Measurements from ENCODE around the gene MTRF1. TPM values are rescaled to one million over a fixed set of nuclear protein-coding genes. Genes with fewer than 3 reads are reported as not detected.

MTRF1 gene, protein sequence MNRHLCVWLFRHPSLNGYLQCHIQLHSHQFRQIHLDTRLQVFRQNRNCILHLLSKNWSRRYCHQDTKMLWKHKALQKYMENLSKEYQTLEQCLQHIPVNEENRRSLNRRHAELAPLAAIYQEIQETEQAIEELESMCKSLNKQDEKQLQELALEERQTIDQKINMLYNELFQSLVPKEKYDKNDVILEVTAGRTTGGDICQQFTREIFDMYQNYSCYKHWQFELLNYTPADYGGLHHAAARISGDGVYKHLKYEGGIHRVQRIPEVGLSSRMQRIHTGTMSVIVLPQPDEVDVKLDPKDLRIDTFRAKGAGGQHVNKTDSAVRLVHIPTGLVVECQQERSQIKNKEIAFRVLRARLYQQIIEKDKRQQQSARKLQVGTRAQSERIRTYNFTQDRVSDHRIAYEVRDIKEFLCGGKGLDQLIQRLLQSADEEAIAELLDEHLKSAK
- 10 to 100 TPM; 11.4 to 14.9 TPM for total RNA-seq
- long read RNA-seq, partial matches to known transcripts: 0 of 11 reads
- long read RNA-seq, other reads (novel, unspliced or antisense): 9 of 11 reads

DNA sequence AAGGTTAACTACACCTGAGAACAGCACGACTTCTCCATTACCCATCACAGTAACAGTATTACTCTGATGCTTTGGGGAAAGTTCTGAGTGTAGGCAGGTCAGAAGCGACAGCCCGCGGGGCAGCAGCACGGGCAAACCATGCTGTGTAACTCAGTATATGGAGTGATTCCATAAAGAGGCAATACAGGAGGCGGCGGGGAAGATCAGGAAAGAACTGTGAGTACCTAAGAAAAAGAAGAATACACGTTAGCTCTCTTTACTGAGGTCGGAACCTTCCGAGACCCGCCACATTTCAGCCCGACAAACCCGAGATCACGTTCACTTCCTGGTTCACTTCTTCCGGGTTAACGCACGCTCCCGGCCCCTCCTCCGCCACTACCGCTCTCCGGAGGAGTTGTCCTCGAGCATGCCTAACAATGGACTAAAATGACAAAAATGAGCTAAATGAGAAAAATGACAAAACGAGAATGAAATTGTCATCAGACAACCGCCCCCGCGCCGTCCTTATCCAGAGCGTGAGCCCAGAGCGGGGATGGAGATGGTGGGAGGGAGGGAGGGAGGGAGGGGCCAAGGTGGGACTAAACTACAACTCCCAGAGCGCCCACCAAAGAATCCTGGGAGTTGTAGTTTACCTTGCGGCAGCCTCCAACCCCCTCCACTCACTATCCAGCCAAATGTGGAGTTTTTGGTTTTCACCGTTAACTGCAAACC lies at the start of gene MTRF1:
Gene MTRF1 (minus strand): TSS at position 316 of the 711 bp plus-strand sequence. CDS start 2,669 bp downstream, outside the sequence.
- peak; percentile 76 to 83 for DNase-seq
- peak; percentile 97 for ATAC-seq
- intact Hi-C loops (cut with DNase I, micrococcal nuclease): no loop called here

DNA sequence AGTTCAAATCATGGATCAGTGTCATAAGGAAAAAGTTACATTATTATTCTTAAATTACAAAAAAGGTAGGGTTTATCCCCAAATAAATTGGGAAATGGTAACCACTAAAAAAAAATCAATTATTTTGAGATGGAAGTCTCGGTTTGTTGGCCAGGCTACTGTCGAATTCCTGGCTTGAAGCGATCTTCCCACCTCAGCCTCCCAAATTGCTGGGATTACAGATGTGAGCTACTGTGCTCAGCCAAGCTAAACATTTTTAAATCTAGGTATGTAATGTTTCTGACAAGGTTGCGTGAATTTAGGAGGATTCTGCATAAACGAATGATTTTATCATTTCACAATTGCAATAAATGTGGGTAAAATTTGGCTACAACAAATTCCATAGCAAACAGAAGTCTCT lies 49.7 kb upstream of the MTRF1 start:
- DNase-seq: no peak
- no peak for ATAC-seq
- intact Hi-C loops (cut with DNase I, micrococcal nuclease): no loop called here

DNA sequence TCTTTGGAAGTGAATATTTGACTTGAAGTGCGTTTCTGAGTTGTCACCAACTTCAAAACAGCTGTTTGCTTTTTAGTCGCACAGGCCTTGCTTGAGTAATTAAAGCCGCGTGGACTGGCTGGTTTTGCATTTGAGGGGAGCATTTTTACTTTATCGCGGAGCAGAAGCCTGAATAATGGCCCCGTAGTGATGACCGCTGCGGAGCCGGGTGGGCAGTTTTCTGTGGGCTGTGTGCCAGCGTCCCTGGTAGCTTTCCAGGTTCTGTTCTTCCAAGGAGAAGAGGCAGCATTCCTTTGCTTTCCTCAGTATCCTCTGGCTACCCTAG lies 48.8 kb upstream of the MTRF1 start:
- intact Hi-C loops (cut with DNase I, micrococcal nuclease): no loop called here
- ATAC-seq: peak; percentile 23
- DNase-seq: peak in 1 of 2 donors; percentile 45

DNA sequence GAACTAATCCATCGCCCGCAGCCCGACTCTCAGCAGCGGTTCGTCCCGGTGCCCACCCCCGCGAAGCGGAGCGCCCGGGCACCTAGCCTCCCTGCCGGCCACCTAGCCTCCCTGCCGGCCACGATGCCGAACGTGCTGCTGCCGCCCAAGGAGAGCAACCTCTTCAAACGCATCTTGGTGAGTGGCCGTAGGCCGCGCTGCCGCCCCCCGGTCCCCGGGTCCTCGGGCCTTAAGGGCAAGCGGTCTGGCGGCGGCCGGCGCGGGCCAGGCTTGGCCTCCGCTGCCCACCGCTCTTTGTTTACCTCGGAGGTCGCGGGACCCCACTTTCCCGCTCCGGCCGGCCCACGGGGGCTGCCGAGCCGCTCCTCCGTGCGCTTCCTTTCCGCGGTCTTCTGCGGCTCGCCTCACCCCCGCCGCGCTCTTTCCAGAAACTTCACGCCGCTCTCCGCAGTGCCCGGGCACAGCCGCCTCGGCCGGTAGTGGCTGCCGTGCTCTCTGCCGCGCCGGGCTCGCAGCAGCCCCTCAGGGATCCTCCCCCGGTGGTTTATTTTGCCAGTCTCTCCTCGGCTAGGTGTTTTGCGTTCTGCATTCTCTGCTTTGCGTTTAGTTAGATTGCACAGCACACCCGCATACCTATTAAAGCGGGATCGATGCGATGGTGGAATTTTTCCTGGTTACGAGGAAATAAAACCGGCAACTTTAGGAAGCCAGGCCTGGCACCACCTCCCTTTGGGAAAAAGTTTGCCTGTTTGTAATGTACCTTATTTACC lies 48.2 kb upstream of the MTRF1 start:
- peak in 1 of 2 donors; percentile 60 for DNase-seq
- intact Hi-C loops (cut with DNase I, micrococcal nuclease): no loop called here
- ATAC-seq: peak; percentile 75

DNA sequence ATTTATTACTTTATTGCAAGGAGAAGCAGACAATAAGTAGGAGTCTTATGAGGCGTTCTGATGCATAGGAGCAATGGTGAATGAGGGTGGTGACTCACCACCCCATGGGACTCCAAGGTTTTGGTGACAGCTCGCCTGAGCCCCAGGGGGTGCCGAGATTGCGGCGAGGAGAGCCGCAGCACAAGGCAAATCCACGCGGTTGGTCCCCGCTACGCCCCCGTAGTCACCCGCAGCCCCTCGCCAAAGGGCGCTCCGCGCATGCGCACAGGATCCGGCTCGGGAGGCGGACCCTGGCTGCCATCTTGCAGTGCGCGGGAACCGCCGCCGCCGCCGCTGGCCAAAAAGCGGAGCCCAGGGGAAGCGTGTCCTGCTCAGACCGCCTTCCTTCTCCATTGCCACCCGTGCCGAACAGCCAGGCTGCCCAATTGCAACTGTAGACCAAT lies 47.6 kb upstream of the MTRF1 start, which contains the start of gene NAA16:
Gene NAA16 (plus strand): TSS at position 305 of the 443 bp plus-strand sequence. CDS start 262 bp downstream, outside the sequence.
- intact Hi-C loops (cut with DNase I, micrococcal nuclease): no loop called here
- DNase-seq (peak; percentile 86 to 91), ATAC-seq (peak; percentile 90)

DNA sequence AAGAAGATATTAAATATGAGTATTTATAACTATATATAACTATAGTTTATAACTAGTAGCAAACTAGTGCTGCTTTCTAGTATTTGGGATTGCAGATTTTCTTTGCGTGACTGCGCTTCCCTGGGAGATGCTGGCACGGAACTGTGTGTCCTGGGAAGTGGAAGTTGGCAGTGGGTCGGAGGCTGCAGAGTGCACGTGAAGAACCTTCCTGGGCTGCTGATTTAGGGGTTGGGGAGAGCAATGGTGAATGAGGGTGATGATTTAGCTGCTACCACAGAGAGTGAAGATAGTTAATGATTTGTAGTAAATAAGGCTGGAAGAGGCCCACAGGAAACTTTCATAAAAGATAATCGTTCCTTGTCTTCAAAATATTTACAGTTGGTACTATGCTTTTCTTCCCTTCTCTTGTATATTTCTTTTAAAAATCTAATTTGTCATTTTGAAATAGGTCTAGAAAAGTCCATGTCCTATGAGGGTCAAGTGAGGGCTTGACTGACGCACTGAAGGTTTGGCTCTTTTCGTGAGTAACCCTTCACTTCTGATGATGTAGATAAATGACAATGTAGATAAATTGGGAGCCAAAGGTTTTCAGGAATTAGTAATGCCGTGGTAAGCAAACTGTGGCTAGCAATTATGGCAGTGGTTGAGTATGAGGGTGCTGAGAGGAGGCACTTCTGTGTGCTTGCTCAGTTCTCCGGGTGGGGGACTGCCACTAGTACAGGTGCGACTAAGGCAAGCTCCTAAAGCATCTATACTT lies 44.7 kb upstream of the MTRF1 start:
- intact Hi-C loops (cut with DNase I, micrococcal nuclease): no loop called here
- DNase-seq: no peak
- ATAC-seq: no peak

DNA sequence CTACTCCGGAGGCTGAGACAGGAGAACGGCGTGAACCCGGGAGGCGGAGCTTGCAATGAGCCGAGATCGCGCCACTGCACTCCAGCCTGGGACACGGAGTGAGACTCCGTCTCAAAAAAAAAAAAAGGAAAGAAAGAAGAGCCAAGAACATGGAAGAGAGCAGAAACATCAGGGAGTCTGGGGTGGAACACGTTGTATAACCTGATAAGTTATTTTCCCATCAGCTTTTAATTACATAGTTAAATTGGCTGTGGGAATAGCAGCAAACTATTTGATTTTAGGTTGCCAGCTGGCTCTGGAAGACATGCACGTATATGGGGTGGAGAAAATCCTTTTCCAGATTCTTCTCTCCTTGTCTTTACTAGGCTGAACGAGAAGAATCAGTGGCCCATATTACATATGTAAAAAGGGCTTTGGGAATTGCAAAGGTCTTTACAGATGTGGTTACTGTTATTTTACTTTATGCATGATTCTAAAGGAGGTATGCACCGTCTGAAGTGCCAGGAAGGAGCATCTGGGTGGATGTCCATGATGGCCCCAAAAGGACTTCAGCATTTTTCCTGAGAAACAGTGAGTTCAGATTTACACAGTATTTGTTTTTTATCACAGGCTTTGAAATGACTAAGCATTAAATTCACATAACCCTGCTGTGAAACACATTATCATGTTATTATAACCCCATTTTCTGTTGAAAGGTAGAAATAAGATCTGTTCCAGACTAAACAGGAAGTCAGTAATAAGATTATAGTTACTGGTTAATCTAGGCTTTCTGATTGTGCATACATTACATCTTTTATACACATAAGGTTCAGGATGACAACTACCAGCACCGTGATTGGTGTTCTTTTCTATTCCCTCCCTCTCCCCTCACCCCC lies 43.1 kb upstream of the MTRF1 start:
- ATAC-seq (no peak), DNase-seq (no peak)
- intact Hi-C loops (cut with DNase I, micrococcal nuclease): no loop called here

DNA sequence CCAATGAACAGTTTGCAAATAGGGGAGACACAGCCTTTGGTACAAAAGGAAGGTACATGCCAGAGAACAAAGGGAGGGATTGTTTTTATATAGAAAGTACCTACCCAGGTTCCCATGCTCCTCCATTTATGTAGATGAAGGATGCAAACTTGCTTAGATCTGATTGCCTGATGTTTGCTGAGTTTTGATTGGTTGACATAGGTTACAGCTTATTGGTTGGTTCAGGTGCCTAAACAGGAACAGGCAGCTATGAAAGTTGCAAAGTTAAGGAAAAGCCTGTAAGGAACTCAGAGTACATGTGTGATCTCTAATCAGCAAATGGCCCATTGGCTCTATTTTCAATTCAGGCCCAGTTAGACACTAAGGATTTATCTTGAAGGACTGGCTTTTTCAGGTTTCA lies 41.2 kb upstream of the MTRF1 start:
- intact Hi-C loops (cut with DNase I, micrococcal nuclease): no loop called here
- ATAC-seq: no peak
- DNase-seq: no peak

DNA sequence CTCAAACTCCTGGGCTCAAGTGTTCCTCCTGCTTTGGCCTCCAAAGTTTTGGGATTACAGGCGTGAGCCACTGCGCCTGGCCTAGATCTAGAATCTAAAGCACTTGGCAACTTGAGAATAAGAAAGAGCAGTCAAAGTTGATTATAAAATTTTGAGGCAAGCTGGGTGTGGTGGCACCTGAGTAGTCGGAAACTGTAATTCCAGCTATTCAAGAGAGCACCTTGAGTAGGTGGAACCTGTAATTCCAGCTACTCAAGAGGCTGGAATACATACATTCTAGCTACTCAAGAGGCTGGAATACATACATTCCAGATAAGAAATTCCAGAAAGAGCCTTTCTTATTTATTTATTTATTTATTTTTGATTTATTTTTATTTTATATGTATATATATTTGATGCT lies 39.4 kb upstream of the MTRF1 start:
- ATAC-seq (no peak), DNase-seq (no peak)
- intact Hi-C loops (cut with DNase I, micrococcal nuclease): no loop called here

DNA sequence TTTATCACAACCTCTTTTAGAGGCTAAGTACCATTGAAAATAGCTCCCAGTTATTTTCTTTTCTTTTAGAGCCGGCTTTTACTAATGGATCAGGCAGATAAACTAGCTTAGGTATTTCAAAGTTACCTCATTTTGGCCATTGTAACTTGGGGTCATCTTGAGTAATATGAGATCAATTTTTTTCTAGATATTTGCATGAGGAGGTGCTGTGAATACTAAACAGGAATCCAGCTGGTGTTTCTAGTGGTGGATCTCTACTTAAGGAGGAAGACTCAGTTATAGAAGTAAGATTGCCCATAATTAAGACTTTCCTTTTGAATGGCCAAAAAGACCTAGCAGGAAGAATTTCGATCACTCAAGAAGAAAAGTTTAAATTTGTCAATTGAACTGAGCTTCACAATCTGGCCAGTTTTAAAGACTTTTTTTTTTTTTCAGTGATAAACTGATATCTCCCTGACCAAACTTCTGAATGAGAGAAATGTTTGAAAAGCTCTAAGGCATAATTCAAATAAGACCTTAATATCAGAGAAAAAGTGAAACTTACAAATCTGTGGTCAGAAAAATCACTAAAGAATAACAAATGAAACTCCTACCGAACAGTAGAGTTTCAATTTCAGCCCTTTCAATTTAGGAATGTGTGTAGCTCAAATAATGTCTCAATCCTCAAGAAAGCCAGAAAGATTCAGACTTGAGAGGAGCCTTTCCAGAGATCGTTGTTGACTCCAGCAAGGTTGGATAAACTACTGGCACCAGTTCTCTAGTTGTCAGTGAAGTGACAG lies 36.1 kb upstream of the MTRF1 start:
- intact Hi-C loops (cut with DNase I, micrococcal nuclease): no loop called here
- DNase-seq (no peak), ATAC-seq (no peak)

DNA sequence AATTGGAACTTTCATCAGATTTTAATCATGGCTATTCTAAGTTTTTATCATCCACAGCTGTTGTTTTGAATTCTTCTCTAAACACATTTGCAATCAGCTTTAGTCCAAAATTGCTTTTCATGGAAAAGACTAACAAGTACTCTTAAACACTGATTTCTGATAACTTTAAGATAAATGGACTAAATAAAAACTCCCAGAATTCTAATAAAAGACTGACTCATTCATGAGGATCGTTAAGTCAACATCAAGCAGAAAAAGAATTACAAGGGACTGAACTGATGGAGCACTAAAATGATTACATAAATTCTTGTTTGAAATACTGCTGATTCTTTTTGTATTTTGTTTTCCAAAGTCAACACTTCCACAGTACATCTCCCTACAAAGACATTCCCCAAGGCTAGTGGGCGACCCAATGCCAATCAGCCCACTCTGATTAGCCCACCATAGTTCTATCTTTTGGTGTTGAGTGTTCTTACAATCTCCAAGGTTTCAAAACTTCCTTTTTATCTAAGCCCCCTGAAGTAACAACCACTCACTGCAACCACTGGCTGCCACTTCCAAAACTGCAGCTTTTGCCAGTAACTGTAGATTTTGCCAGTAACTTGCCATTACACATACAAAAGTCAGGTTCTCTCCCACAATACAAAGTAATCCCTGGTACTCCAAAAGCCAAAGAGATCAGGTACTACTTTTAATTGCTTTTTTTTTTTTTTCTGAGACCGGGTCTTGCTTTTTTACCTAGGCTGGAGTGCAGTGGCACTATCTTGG lies 33.7 kb upstream of the MTRF1 start:
- ATAC-seq: no peak
- DNase-seq: no peak
- intact Hi-C loops (cut with DNase I, micrococcal nuclease): no loop called here

DNA sequence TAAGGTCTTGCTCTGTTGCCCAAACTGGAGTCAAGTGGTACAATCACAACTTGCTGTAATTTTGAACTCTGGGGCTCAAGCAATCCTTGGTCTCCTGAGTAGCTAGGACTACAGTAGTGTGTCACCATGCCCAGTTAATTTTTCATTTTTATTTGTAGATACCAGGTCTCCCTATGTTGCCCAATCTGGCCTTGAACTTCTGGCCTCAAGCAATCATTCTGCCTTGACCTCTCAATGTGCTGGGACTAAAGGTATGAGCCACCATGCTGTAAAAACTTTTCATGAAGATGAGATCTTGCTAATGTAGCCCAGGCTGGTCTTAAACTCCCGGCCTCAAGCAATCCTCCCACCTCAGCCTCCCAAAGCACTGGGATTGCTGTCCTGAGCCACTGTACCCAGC lies 32.6 kb upstream of the MTRF1 start:
- no peak for ATAC-seq
- intact Hi-C loops (cut with DNase I, micrococcal nuclease): no loop called here
- no peak for DNase-seq

DNA sequence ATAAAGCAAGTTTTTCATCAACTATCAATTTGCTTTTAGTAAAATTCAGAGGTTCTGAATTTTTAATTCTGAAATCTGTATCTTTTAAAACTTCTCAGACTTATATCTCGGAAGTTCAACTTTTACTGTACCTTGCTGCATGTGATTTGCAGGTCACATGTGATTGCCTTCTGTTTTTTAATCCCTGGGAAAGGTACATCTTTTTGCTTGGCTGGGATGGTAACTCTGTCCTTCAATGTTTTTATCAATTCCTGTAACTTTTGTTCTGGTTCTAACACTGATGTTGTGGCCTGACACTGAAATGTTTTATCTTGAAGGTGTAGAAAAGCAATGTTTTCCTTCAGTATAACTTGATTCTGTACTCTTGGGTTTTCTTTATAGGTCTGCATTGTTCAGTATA lies 31.5 kb upstream of the MTRF1 start:
- ATAC-seq: no peak
- DNase-seq: no peak
- intact Hi-C loops (cut with DNase I, micrococcal nuclease): no loop called here

DNA sequence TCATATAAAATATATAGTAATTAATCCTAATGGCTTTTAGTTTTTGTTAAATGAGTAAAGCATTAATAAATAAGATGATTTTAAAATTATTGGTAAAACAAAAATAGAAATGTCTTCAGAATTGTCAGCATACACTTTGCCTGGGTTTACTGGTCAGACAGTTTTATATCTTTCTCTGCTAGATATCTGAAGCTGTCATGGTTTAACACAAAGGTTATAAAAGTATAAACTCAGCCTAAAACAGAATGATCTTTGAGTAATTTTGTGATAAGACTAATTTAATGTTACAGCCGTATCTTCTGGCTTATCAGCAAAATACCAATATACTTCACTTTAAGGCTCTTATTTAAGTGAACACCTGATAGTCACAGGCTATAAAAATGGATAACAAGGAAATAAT lies 29.9 kb upstream of the MTRF1 start:
- DNase-seq (no peak), ATAC-seq (no peak)
- intact Hi-C loops (cut with DNase I, micrococcal nuclease): no loop called here

DNA sequence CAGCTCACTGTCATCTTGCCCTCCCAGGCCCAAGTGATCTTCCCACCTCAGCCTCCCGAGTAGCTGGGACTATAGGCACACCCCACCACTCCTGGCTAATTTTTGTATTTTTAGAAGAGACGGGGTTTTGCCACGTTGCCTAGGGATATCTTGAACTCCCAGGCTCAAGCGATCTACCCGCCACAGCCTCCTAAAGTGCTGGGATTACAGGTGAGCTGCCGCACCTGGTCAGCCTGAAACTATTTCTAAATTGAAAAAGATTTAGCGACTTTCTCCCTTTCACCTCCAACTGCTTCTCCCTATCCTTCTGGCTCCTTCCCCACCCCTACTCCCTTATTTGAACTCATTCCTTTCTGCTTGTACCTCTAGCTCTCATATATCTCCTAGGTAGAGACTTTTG lies 27.9 kb upstream of the MTRF1 start:
- ATAC-seq: no peak
- intact Hi-C loops (cut with DNase I, micrococcal nuclease): no loop called here

DNA sequence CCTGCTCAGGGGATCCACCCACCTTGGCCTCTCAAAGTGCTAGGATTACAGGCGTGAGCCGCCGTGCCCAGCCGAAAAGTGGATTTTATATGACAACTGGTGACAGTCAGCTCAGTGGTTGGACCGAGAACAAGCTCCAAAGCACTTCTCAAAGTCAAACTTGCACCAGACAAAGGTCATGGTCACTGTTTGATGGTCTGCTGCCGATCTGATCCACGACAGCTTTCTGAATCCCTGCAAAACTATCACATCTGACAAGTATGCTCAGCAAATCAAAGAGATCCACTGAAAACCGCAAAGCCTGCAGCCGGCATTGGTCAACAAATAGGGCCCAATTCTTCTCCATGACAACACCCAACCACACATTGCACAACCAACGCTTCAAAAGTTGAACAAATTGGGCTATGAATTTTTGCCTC lies 26.1 kb upstream of the MTRF1 start:
- ATAC-seq (no peak), DNase-seq (no peak)
- intact Hi-C loops (cut with DNase I, micrococcal nuclease): no loop called here

More for the DNA sequence above, 27.9 kb upstream of the MTRF1 start:
- no peak for DNase-seq

Measured in left colon (tissue), 2 donors.